HG03196 (cell line): Measurements from ENCODE around the gene IL4R.
"Not testable (repeated sequence)": the region's sequence is repeated elsewhere in the genome, so short reads cannot be mapped to it uniquely, and the experiment has no call there.

ENCODE experiments used
- ATAC-seq: cut with Tn5 transposase; IDR thresholded peaks from one replicate; pipeline ENCODE4 v1.9.1; 2021; ENCODE audit not compliant: unreplicated experiment

IL4R gene

GRCh38 chr16:27287887-27288286 lies 25.9 kb upstream of the IL4R start:
- no peak for ATAC-seq

GRCh38 chr16:27288313-27288712 lies 25.5 kb upstream of the IL4R start:
- ATAC-seq = not testable (repeated sequence)

GRCh38 chr16:27289669-27290068 lies 24.1 kb upstream of the IL4R start:
- no peak for ATAC-seq

GRCh38 chr16:27290562-27290961 lies 23.2 kb upstream of the IL4R start:
- no peak for ATAC-seq

GRCh38 chr16:27291106-27291505 lies 22.7 kb upstream of the IL4R start:
- ATAC-seq = no peak

GRCh38 chr16:27291722-27292240 lies 22.0 kb upstream of the IL4R start:
- no peak for ATAC-seq

GRCh38 chr16:27293343-27293742 lies 20.4 kb upstream of the IL4R start:
- no peak for ATAC-seq

GRCh38 chr16:27298132-27298531 lies 15.6 kb upstream of the IL4R start:
- no peak for ATAC-seq

- ATAC-seq = no peak
Measured at GRCh38 chr16:27301236-27301861, 12.4 kb upstream of the IL4R start.

- no peak for ATAC-seq
Measured at GRCh38 chr16:27302126-27302525, 11.6 kb upstream of the IL4R start.

GRCh38 chr16:27303256-27304100 lies 10.3 kb upstream of the IL4R start:
- ATAC-seq = no peak

- no peak for ATAC-seq
Measured at GRCh38 chr16:27304102-27304501, 9.7 kb upstream of the IL4R start.

- ATAC-seq = no peak
Measured at GRCh38 chr16:27304881-27305745, 8.7 kb upstream of the IL4R start.

GRCh38 chr16:27305839-27306442 lies 7.8 kb upstream of the IL4R start:
- no peak for ATAC-seq

GRCh38 chr16:27308792-27309191 lies 5.0 kb upstream of the IL4R start:
- ATAC-seq = no peak

- no peak for ATAC-seq
Measured at GRCh38 chr16:27310576-27311447, 3.0 kb upstream of the IL4R start.

- ATAC-seq = no peak
Measured at GRCh38 chr16:27311448-27311830, 2.3 kb upstream of the IL4R start.

- no peak for ATAC-seq
Measured at GRCh38 chr16:27311897-27312303, 1.9 kb upstream of the IL4R start.

- no peak for ATAC-seq
Measured at GRCh38 chr16:27312580-27313421, 973 bp upstream of the IL4R start.
